ENCODE results near the gene FAIM2.

DNA sequence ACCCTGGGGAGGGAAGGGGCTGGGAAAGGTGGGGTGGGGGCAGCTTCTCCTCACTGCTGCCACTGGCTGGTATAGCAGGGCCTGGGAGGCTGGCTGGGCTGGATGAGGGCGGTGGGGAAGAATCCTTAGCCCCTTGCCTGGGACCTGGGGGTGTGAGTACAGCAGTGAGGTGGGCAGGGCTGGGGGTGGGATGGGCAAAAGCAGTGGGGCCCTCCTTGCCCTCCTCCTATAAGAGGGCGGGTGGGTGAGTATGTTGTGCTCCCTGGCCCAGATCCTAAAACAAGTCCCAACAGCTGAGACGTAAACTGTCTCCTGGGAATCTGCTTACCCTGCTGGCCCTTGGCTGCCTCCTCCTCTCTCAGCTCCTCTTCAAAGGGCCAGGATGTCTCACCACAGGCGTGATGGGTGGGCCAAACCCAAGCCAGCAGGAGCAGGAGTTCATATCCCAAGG, 77.7 kb downstream of the FAIM2 start:
- TF ChIP-seq, protein P1, sequence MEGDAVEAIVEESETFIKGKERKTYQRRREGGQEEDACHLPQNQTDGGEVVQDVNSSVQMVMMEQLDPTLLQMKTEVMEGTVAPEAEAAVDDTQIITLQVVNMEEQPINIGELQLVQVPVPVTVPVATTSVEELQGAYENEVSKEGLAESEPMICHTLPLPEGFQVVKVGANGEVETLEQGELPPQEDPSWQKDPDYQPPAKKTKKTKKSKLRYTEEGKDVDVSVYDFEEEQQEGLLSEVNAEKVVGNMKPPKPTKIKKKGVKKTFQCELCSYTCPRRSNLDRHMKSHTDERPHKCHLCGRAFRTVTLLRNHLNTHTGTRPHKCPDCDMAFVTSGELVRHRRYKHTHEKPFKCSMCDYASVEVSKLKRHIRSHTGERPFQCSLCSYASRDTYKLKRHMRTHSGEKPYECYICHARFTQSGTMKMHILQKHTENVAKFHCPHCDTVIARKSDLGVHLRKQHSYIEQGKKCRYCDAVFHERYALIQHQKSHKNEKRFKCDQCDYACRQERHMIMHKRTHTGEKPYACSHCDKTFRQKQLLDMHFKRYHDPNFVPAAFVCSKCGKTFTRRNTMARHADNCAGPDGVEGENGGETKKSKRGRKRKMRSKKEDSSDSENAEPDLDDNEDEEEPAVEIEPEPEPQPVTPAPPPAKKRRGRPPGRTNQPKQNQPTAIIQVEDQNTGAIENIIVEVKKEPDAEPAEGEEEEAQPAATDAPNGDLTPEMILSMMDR (tag by site-specific recombination; IDR thresholded peaks at IDR 0.05) = no peak
- TF ChIP-seq, protein P2, sequence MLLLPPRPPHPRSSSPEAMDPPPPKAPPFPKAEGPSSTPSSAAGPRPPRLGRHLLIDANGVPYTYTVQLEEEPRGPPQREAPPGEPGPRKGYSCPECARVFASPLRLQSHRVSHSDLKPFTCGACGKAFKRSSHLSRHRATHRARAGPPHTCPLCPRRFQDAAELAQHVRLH (tag by site-specific recombination; IDR thresholded peaks at IDR 0.05) = no peak
- TF ChIP-seq, protein P3, sequence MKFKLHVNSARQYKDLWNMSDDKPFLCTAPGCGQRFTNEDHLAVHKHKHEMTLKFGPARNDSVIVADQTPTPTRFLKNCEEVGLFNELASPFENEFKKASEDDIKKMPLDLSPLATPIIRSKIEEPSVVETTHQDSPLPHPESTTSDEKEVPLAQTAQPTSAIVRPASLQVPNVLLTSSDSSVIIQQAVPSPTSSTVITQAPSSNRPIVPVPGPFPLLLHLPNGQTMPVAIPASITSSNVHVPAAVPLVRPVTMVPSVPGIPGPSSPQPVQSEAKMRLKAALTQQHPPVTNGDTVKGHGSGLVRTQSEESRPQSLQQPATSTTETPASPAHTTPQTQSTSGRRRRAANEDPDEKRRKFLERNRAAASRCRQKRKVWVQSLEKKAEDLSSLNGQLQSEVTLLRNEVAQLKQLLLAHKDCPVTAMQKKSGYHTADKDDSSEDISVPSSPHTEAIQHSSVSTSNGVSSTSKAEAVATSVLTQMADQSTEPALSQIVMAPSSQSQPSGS (tag by site-specific recombination; IDR thresholded peaks at IDR 0.05; ENCODE audit: low read depth) = no peak
- TF ChIP-seq ZNF529 (tag by site-specific recombination; IDR thresholded peaks at IDR 0.05; ENCODE audit: insufficient replicate concordance) = no peak
- no peak for TF ChIP-seq YY2 (tag by site-specific recombination; IDR thresholded peaks at IDR 0.05)
- no peak for TF ChIP-seq TCF7L2 (IDR thresholded peaks at IDR 0.05; ENCODE audit: borderline replicate concordance, low read depth, low read length)
- no peak for TF ChIP-seq ZNF544 (tag by site-specific recombination; IDR thresholded peaks at IDR 0.05)
- TF ChIP-seq ZSCAN16 (tag by site-specific recombination; IDR thresholded peaks at IDR 0.05) = no peak

Data from HEK293 (cell line).